Epithelial cell of proximal tubule (primary cell): ENCODE measurements around the gene SHOC2. TPM values are rescaled to one million over a fixed set of nuclear protein-coding genes. Genes with fewer than 3 reads are reported as not detected.

Experiments
- DNase-seq: peaks from one replicate; pipeline ENCODE4 v3.0.0-alpha.2; 2011; ENCODE audit warnings: low read depth
- H3K4me3 ChIP-seq: 2 replicates; pipeline ENCODE4 v1.5.1; 2011; ENCODE audit warnings: low read depth, mild to moderate bottlenecking, low read length
- CTCF ChIP-seq: conservative IDR thresholded peaks from 2 replicates; pipeline ENCODE4 v1.5.1; 2012; ENCODE audit warnings: low read depth, mild to moderate bottlenecking, low read length
- total RNA-seq: library from RNA; depleted of rRNA; stranded (reverse); fragments of >200 nt; gene quantifications from 2 replicates; pipeline ENCODE4 v1.2.3, GENCODE V29; 2015

SHOC2 gene
- total RNA-seq, 1 donor from 2014 or later = 14.1 TPM

- no peak for DNase-seq
- TF ChIP-seq CTCF = no peak
- no peak overlapping the region for H3K4me3 ChIP-seq
These were observed 61.4 kb downstream of the SHOC2 start for GRCh38 chr10:110980807-110981206.

GRCh38 chr10:110983466-110983865 is 64.1 kb downstream of the SHOC2 start:
- H3K4me3 ChIP-seq = no peak overlapping the region
- no peak for TF ChIP-seq CTCF
- no peak for DNase-seq

- no peak for TF ChIP-seq CTCF
- no peak for DNase-seq
- no peak overlapping the region for H3K4me3 ChIP-seq
These were observed 66.3 kb downstream of the SHOC2 start for GRCh38 chr10:110985497-110986275.

- no peak overlapping the region for H3K4me3 ChIP-seq
- no peak for TF ChIP-seq CTCF
- DNase-seq = no peak
These were observed 69.6 kb downstream of the SHOC2 start for GRCh38 chr10:110989016-110989415.

GRCh38 chr10:110992006-110992800 is 72.8 kb downstream of the SHOC2 start:
- no peak for TF ChIP-seq CTCF
- no peak for DNase-seq
- no peak overlapping the region for H3K4me3 ChIP-seq

GRCh38 chr10:110993024-110993693 is 73.8 kb downstream of the SHOC2 start:
- DNase-seq = peak; percentile 18
- TF ChIP-seq CTCF = no peak
- H3K4me3 ChIP-seq = no peak overlapping the region
